ENCODE measurements around the gene KRTAP10-3. TPM values are rescaled to one million over a fixed set of nuclear protein-coding genes. Genes with fewer than 3 reads are reported as not detected.

KRTAP10-3 gene
- total and polyA plus RNA-seq, 2 of the 13 experiments (the other 11 are each of a cell fraction or from before 2014, with no cell fraction given) = not detected

- TF ChIP-seq CSRNP1 (CRISPR knock-in tag; IDR thresholded peaks at IDR 0.05) = 0 out of 2 replicates have a peak, but pooled peaks have one; percentile 30
- peak; percentile 54; the same call in 1 of the 2 replicates for TF ChIP-seq MIER3 (CRISPR knock-in tag; IDR thresholded peaks at IDR 0.05; ENCODE audit: borderline replicate concordance)
- no peak for TF ChIP-seq POGK (CRISPR knock-in tag; conservative IDR thresholded peaks at IDR 0.05)
- TF ChIP-seq, protein P1, sequence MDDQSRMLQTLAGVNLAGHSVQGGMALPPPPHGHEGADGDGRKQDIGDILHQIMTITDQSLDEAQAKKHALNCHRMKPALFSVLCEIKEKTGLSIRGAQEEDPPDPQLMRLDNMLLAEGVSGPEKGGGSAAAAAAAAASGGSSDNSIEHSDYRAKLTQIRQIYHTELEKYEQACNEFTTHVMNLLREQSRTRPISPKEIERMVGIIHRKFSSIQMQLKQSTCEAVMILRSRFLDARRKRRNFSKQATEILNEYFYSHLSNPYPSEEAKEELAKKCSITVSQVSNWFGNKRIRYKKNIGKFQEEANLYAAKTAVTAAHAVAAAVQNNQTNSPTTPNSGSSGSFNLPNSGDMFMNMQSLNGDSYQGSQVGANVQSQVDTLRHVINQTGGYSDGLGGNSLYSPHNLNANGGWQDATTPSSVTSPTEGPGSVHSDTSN (CRISPR knock-in tag; IDR thresholded peaks at IDR 0.05; ENCODE audit: borderline replicate concordance) = no peak
- TF ChIP-seq GABPA (IDR thresholded peaks at IDR 0.05; ENCODE audit: low read depth, low read length) = no peak
- peak; percentile 46; the same call in 1 of the 2 replicates for TF ChIP-seq GABPA (CRISPR knock-in tag; IDR thresholded peaks at IDR 0.05; ENCODE audit: low read depth)
- no peak for TF ChIP-seq MLLT10 (CRISPR knock-in tag; IDR thresholded peaks at IDR 0.05)
- peak; percentile 80; the same call in 1 of the 2 replicates for TF ChIP-seq NFKB2 (CRISPR knock-in tag; IDR thresholded peaks at IDR 0.05; ENCODE audit: borderline replicate concordance)
- peak; percentile 51 for TF ChIP-seq ISL2 (CRISPR knock-in tag; IDR thresholded peaks at IDR 0.05)
- TF ChIP-seq NCOA2 (CRISPR knock-in tag; IDR thresholded peaks at IDR 0.05) = peak; percentile 76
- peak; percentile 16; the same call in 1 of the 2 replicates for TF ChIP-seq STAG1 (CRISPR knock-in tag; IDR thresholded peaks at IDR 0.05)
- TF ChIP-seq, protein P2, sequence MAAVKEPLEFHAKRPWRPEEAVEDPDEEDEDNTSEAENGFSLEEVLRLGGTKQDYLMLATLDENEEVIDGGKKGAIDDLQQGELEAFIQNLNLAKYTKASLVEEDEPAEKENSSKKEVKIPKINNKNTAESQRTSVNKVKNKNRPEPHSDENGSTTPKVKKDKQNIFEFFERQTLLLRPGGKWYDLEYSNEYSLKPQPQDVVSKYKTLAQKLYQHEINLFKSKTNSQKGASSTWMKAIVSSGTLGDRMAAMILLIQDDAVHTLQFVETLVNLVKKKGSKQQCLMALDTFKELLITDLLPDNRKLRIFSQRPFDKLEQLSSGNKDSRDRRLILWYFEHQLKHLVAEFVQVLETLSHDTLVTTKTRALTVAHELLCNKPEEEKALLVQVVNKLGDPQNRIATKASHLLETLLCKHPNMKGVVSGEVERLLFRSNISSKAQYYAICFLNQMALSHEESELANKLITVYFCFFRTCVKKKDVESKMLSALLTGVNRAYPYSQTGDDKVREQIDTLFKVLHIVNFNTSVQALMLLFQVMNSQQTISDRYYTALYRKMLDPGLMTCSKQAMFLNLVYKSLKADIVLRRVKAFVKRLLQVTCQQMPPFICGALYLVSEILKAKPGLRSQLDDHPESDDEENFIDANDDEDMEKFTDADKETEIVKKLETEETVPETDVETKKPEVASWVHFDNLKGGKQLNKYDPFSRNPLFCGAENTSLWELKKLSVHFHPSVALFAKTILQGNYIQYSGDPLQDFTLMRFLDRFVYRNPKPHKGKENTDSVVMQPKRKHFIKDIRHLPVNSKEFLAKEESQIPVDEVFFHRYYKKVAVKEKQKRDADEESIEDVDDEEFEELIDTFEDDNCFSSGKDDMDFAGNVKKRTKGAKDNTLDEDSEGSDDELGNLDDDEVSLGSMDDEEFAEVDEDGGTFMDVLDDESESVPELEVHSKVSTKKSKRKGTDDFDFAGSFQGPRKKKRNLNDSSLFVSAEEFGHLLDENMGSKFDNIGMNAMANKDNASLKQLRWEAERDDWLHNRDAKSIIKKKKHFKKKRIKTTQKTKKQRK (IDR thresholded peaks at IDR 0.05; ENCODE audit: low read length) = no peak
- TF ChIP-seq GLMP (CRISPR knock-in tag; IDR thresholded peaks at IDR 0.05; ENCODE audit: borderline replicate concordance) = no peak
- peak; percentile 66 for TF ChIP-seq HES4 (CRISPR knock-in tag; IDR thresholded peaks at IDR 0.05; ENCODE audit: borderline replicate concordance)
- peak; percentile 91 for TF ChIP-seq ZNF564 (CRISPR knock-in tag; IDR thresholded peaks at IDR 0.05)
- TF ChIP-seq ZNF331 (CRISPR knock-in tag; IDR thresholded peaks at IDR 0.05) = peak; percentile 89
- TF ChIP-seq GLI4 (CRISPR knock-in tag; IDR thresholded peaks at IDR 0.05; ENCODE audit: borderline replicate concordance) = 0 out of 2 replicates have a peak, but pooled peaks have one; percentile 38
- TF ChIP-seq DNMT1 (CRISPR knock-in tag; IDR thresholded peaks at IDR 0.05) = 0 out of 2 replicates have a peak, but pooled peaks have one; percentile 64
- TF ChIP-seq SMAD1 (CRISPR knock-in tag; IDR thresholded peaks at IDR 0.05; ENCODE audit: borderline replicate concordance, low read depth) = no peak
- no peak for TF ChIP-seq NR2F6 (IDR thresholded peaks at IDR 0.05)
- peak; percentile 65 for TF ChIP-seq NR2F6 (CRISPR knock-in tag; IDR thresholded peaks at IDR 0.05)
Measured at GRCh38 chr21:44593598-44594405, 35.2 kb upstream of the KRTAP10-3 start (continued).
